ENCODE data around the gene NF1.

- TF ChIP-seq POLR2AphosphoS5 (IDR thresholded peaks at IDR 0.05) (no peak), POLR2A (IDR thresholded peaks at IDR 0.05) (no peak), CTCF (IDR thresholded peaks at IDR 0.05) (no peak)
Observed at GRCh38 chr17:31424944-31425281, 330.1 kb downstream of the NF1 start.

Measured in prostate gland (tissue), 2 donors.